ENCODE measurements around the gene KCNK7.

The KCNK7 gene

GRCh38 chr11:65623177-65623576 is 27.6 kb upstream of the KCNK7 start:
- Histone ChIP-seq H3K36me3 (ENCODE audit: control insufficient read depth, insufficient read depth, low read length) (no peaks in the 10 kb centered on the region), H3K27ac (no peak overlapping the region), H3K4me2 (ENCODE audit: low read length) (no peak overlapping the region), H3K79me2 (peaks cover 3% of the 10 kb centered on the region), H3K9me3 (ENCODE audit: control insufficient read depth, low read length) (no peaks in the 10 kb centered on the region), H3K4me1 (no peaks in the 10 kb centered on the region), H3K27me3 (ENCODE audit: control insufficient read depth, insufficient read depth, low read length) (no peaks in the 10 kb centered on the region), H3K4me3 (ENCODE audit: low read depth, low read length) (no peak overlapping the region), H2AFZ (no peak overlapping the region), H3K9ac (no peak overlapping the region)
- no peak for TF ChIP-seq CTCF (IDR thresholded peaks at IDR 0.05)

- H3K79me2 ChIP-seq, result peaks cover 3% of the 10 kb centered on the region
- no peak overlapping the region for H3K4me2 ChIP-seq (ENCODE audit: low read length)
- H3K4me3 ChIP-seq (ENCODE audit: low read depth, low read length), result no peak overlapping the region
- H3K36me3 ChIP-seq (ENCODE audit: control insufficient read depth, insufficient read depth, low read length), result no peaks in the 10 kb centered on the region
- no peaks in the 10 kb centered on the region for H3K4me1 ChIP-seq
- H2AFZ ChIP-seq, result no peak overlapping the region
- no peaks in the 10 kb centered on the region for H3K9me3 ChIP-seq (ENCODE audit: control insufficient read depth, low read length)
- no peak overlapping the region for H3K27ac ChIP-seq
- TF ChIP-seq CTCF (IDR thresholded peaks at IDR 0.05), result no peak
- H3K27me3 ChIP-seq (ENCODE audit: control insufficient read depth, insufficient read depth, low read length), result no peaks in the 10 kb centered on the region
- H3K9ac ChIP-seq, result no peak overlapping the region
These were observed 26.4 kb upstream of the KCNK7 start for GRCh38 chr11:65622011-65622410.

- Histone ChIP-seq H2AFZ (no peak overlapping the region), H3K9ac (no peak overlapping the region), H3K9me3 (ENCODE audit: control insufficient read depth, low read length) (no peaks in the 10 kb centered on the region), H3K4me3 (ENCODE audit: low read depth, low read length) (no peak overlapping the region), H3K36me3 (ENCODE audit: control insufficient read depth, insufficient read depth, low read length) (no peaks in the 10 kb centered on the region), H3K4me1 (peaks cover 4% of the 10 kb centered on the region), H3K79me2 (peaks cover 3% of the 10 kb centered on the region), H3K27me3 (ENCODE audit: control insufficient read depth, insufficient read depth, low read length) (no peaks in the 10 kb centered on the region), H3K4me2 (ENCODE audit: low read length) (no peak overlapping the region), H3K27ac (no peak overlapping the region)
- no peak for TF ChIP-seq CTCF (IDR thresholded peaks at IDR 0.05)
These were observed 25.9 kb upstream of the KCNK7 start for GRCh38 chr11:65621460-65621859.

- H3K36me3 ChIP-seq (ENCODE audit: control insufficient read depth, insufficient read depth, low read length), result no peaks in the 10 kb centered on the region
- no peak overlapping the region for H3K9ac ChIP-seq
- H2AFZ ChIP-seq, result no peak overlapping the region
- TF ChIP-seq CTCF (IDR thresholded peaks at IDR 0.05), result no peak
- no peaks in the 10 kb centered on the region for H3K27me3 ChIP-seq (ENCODE audit: control insufficient read depth, insufficient read depth, low read length)
- no peaks in the 10 kb centered on the region for H3K9me3 ChIP-seq (ENCODE audit: control insufficient read depth, low read length)
- H3K4me2 ChIP-seq (ENCODE audit: low read length), result no peak overlapping the region
- no peak overlapping the region for H3K4me3 ChIP-seq (ENCODE audit: low read depth, low read length)
- H3K79me2 ChIP-seq, result peaks cover 3% of the 10 kb centered on the region
- peaks cover 5% of the 10 kb centered on the region for H3K4me1 ChIP-seq
- no peak overlapping the region for H3K27ac ChIP-seq
These were observed 25.1 kb upstream of the KCNK7 start for GRCh38 chr11:65620666-65621065.

GRCh38 chr11:65619281-65619928 is 23.8 kb upstream of the KCNK7 start:
- no peaks in the 10 kb centered on the region for H3K36me3 ChIP-seq (ENCODE audit: control insufficient read depth, insufficient read depth, low read length)
- TF ChIP-seq CTCF (IDR thresholded peaks at IDR 0.05), result no peak
- H3K9me3 ChIP-seq (ENCODE audit: control insufficient read depth, low read length), result no peaks in the 10 kb centered on the region
- no peaks in the 10 kb centered on the region for H3K27me3 ChIP-seq (ENCODE audit: control insufficient read depth, insufficient read depth, low read length)
- H3K9ac ChIP-seq, result no peak overlapping the region
- no peak overlapping the region for H3K4me2 ChIP-seq (ENCODE audit: low read length)
- H3K27ac ChIP-seq, result no peak overlapping the region
- peaks cover 2% of the 10 kb centered on the region for H3K79me2 ChIP-seq
- no peak overlapping the region for H3K4me3 ChIP-seq (ENCODE audit: low read depth, low read length)
- peaks cover 5% of the 10 kb centered on the region for H3K4me1 ChIP-seq
- H2AFZ ChIP-seq, result no peak overlapping the region
